Stimulated activated CD4-positive, alpha-beta T cell treated with anti-CD3 and anti-CD28 coated beads, TNF-alpha, amount 100 ng/mL, for 4 hours (primary cell): ENCODE results near the gene WFDC12.
A peak's percentile ranks its signal among the peaks of the same experiment; 100 is the strongest.
"Not testable (repeated sequence)": the region's sequence is repeated elsewhere in the genome, so short reads cannot be mapped to it uniquely, and the experiment has no call there.

ENCODE experiments used
- DNase-seq, 3 experiments: peaks; one replicate each; pipeline ENCODE4 v3.0.0-alpha.2; 2020; ENCODE audit warnings: low read depth in 3 of 3

The WFDC12 gene, protein sequence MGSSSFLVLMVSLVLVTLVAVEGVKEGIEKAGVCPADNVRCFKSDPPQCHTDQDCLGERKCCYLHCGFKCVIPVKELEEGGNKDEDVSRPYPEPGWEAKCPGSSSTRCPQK

GRCh38 chr20:45124365-45124764 lies at the start of gene WFDC12:
TSS of gene WFDC12 (minus strand) at chr20:45124465. CDS start at chr20:45124447, 18 bp downstream.
- no peak for DNase-seq

GRCh38 chr20:45173522-45173921 lies 49.3 kb upstream of the WFDC12 start:
- no peak for DNase-seq

DNA sequence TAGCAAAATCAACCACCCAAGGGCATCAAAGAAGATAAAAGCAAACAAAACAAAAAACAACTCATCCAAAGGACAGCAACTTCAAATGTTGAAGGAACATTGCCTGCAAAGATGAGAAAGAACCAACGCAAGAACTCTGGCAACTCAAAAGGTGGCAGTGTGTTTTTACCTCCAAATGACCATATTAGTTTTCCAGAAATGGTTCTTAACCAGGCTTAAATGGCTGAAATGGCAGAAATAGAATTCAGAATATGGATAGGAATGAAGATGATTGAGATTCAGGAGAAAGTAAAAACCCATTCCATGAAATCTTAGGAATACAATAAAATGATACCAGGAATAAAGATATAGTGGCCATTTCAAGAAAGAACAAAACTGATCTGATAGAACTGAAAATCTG lies 40.6 kb upstream of the WFDC12 start:
- DNase-seq, result no peak

- no peak for DNase-seq
Measured at GRCh38 chr20:45163083-45163803, 39.0 kb upstream of the WFDC12 start.

- no peak for DNase-seq
Measured at GRCh38 chr20:45157962-45158361, 33.7 kb upstream of the WFDC12 start.

DNA sequence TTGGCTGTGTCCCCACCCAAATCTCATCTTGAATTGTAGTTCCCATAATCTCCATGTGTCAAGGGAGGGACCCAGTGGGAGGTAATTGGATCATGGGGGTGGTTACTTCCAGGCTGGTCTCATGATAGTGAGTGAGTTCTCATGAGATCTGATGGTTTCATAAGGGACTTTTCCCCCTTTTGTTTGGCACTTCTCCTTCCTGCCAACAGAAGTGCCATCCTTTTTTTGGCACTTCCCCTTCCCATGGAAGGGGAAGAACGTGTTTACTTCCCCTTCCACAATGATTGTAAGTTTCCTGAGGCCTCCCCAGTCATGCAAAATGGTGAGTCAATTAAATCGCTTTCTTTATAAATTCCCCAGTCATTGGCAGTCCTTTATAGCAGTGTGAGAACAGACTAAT lies 32.4 kb upstream of the WFDC12 start:
- no peak for DNase-seq

DNA sequence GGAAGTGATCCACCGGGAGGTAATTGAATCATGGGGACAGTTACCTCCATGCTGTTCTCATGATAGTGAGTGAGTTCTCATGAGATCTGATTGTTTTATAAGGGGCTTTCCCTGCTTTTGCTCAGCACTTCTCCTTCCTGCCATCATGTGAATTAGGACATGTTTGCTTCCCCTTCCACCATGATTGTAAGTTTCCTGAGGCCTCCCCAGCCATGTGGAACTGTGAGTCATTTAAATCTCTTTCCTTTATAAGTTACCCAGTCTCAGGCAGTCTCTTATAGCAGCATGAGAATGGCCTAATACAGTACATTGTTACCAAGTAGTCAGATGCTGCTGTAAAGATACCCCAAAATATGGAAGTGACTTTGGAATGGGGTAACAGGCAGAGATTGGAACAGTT lies 30.5 kb upstream of the WFDC12 start:
- not testable (repeated sequence) for DNase-seq

GRCh38 chr20:45154183-45154582 lies 29.9 kb upstream of the WFDC12 start:
- no peak for DNase-seq

- no peak for DNase-seq
Measured at GRCh38 chr20:45153752-45154151, 29.5 kb upstream of the WFDC12 start.

DNA sequence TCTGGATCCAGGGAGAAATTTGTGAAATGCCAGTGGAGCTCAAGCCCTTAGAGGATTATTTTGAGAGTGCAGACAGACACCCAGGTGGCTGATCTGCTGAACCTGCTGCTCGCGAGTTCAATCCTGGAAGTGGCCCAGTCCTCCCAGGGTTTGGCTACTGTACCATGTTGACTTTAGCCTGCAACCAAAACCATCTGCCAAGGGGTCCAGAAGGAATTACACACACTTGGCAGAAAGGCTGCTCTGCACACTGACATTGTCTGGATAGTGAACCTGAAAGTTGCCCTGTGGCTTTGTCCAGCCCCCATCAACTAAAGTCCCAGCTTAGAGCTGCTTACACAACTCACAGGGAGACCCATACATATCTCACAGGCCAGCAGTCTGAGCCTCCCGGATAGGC lies 28.9 kb upstream of the WFDC12 start:
- no peak for DNase-seq

- DNase-seq, result no peak
Measured at GRCh38 chr20:45152405-45152804, 28.1 kb upstream of the WFDC12 start.

- DNase-seq, result no peak
Measured at GRCh38 chr20:45149062-45149461, 24.8 kb upstream of the WFDC12 start.

DNA sequence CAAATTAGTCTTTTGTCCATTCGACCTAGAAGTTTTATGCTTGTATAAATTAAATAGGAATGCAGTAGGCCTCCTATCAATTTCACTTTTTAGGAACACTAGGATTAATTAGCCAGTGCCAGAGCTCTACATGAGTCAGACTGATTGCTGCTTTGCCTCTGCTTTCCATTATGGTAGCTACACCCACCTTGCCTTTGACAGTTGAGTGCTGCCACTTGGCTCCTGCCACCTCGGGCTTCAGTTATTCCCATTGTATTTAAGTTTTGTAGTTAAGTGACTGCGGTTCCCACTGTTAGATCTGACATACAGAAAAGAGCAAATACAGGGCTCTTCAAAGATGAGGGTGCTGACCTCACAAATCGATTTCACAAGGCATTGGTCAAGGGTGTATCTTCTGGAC lies 16.6 kb upstream of the WFDC12 start:
- no peak for DNase-seq

DNA sequence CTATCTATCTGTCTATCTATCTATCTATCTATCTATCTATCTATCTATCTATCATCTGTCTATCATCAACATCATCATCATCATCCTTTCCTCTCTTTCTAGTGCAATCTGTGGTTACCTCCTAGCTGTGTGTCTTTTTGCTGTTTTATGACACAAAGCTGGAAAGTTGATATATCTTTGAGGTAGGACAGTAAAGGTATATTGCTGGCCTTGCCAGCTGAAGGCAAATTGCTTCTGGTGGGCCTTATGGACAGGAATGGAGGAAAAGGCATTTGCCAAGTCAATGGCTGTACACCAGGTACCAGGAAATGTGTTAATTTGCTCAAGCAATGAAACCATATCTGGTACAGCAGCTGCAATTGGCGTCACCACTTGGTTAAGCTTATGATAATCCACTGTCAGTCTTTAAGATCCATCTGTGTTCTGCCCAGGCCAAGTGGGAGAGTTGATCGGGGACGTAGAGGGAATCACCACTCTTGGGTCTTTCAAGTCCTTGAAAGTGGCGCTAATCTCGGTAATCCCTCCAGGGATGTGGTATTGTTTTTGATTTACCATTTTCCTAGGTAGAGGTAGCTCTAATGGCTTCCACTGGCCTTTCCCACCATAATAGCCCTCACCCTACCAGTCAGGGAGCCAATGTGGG lies 15.6 kb upstream of the WFDC12 start:
- not testable (repeated sequence) for DNase-seq

DNA sequence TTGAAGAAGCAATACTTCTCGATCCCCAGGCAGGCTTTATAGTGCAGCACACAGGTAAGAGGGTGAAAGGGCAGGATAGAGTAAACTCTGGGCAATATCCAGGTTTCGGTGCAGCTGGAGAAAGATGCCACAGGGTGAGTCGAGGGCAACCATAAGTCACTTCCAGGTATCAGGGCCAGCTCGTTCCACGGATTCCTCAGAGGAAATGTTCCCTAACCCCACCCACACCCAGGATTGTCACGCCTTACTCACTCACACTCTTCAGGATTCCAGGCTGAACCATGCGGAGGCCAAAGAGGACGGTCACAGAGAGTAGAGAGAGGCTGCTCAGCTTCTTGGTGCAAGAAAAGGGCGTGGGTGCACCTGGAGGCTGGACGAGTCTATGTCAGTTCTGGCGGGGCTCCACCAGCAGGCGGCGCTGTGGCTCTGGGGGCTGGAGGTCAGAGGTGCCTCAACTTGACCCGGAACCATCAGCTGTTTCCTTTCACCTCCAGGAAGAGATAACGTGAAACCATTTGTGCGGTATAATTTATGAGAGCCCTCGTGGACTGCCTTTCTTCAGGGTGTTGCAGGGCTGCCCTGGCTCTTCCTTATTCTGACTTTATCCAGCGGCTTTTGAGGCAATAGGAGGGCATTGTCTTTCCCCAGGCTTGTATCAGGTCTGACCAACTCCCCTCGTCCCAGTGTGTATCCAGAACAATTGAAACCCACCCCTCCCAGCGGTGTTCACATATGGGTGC lies 14.5 kb upstream of the WFDC12 start:
- DNase-seq, result peak in 2 of 3 experiments; percentile 8 to 13

DNA sequence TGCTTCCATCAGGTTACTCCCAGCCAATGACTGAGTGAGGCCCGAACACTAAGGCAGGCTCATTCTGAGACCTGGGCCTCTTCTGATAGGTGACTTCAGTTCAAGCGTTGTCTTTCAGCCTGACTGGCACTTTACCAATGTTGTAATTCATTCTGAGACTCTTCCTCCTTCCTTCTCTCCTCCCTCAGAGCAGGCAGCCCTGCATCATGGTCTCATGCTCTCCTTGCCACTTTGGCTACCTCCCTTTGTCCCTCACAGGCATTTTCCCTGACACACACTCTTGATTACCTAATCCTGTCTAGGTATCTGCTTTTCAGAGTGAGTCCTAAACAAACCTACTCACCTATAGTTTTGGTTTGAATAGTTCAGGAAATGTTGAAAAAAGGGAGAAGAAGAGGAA lies 12.6 kb upstream of the WFDC12 start:
- DNase-seq, result no peak

DNA sequence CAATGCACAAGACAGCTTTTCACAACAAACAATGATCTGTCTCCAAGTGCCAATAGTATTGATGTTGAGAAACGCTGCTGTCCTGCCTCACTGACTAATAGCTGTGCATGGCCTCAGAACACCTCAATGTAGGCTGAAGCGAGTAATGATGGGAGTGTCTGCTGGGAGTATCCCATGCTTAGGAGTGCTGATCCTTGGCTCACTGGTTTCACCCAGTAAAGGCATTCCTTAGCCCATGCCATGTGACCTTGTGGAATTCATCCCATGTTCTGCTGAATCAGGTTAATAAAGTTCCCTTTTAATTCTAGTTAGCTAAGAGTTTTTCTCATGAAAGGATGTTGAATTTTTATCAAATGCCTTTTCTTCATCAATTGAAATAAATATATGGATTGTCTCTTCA lies 3.8 kb upstream of the WFDC12 start:
- no peak for DNase-seq

- DNase-seq, result no peak
Measured at GRCh38 chr20:45121388-45121787, 2.9 kb downstream of the WFDC12 start.

DNA sequence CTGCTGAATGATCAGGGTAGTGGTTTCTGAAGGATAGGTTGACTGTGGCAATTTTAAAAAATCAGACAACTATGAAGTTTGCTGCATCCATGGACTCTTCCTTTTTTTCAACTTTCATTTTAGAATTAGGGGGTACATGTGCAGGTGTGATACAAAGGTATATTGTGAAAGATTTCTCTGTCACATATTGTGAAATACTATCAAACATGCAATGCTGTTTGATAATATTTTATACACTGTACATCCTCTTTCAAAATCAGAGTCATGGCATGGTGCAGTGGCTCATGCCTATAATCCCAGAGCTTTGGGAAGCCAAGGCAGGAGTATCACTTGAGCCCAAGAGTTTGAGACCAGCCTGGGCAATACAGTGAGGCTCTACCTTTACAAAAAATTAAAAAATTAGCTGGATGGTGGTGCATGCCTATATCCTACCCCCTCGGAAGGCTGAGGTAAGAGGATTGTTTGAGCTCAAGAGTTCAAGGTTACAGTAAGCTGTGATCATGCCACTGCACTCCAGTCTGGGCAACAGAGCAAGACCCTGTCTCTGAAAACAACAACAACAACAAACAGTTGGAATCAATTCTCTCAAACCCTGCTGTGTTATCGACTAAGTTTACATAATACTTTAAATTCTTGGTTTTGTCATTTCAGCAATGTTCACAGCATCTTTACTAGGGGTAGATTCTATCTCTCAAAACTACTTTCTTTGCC lies 4.6 kb downstream of the WFDC12 start:
- DNase-seq, result no peak

DNA sequence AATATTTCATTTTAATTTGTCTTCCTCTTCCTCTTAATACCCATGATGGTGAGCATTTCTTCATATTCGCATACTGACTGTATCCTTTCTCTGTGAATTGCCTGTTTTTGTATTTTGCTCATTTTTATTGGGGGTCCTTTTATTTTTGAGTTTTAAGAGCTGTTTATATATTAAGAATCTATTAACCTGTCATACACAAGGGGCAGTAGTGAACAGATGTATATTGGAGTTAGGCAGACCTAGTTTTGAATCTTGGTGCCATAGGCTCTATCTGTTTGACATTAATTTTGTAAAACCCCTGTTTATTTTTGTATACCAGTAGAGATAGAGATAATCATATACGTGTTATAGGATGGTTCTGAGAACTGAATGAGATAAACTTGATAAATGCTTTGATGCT lies 6.2 kb downstream of the WFDC12 start:
- no peak for DNase-seq

DNA sequence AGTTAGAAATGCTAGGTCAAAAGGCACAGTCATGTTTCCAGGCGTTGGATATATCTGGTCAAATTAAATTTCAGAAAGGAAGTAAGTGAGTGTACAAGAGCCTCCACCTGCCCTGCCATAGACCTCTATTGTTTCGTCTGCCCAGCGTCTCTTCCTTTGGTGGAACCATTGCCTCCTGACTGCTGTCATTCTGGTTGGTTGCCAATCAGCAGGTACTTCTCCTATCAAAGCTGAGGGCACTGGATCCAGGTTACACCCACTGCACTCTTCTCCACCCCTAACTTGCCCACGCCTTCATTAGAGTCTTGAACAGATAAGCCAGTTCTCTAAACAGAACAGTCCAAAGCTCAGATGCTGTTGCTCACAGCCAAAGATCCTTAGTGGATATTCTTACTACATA lies 6.7 kb downstream of the WFDC12 start:
- no peak for DNase-seq

GRCh38 chr20:45115829-45116228 lies 8.4 kb downstream of the WFDC12 start:
- DNase-seq, result no peak
